Endometrial microvascular endothelial cells (primary cell): ENCODE results near the gene ALOX5. TPM values are rescaled to one million over a fixed set of nuclear protein-coding genes. Genes with fewer than 3 reads are reported as not detected.

ENCODE experiments used
- in situ Hi-C: cut with HindIII; loops from 2 replicates; pipeline ENCODE4 v1.10.0; 2017; ENCODE audit warnings: low sequenced_read_pairs, low pct_unique_long_range_greater_than_20kb; ENCODE audit errors: inconsistent ontology term
- total RNA-seq: library from RNA; depleted of rRNA; stranded (reverse); fragments of >200 nt; gene quantifications from one replicate; pipeline ENCODE4 v1.2.3, GENCODE V29; 2015; ENCODE audit errors: inconsistent ontology term

The ALOX5 gene
- total RNA-seq, 1 donor from 2014 or later, result not detected

GRCh38 chr10:45420453-45421192, 46.6 kb downstream of the ALOX5 start:
- in situ Hi-C loops, result no loop called here

GRCh38 chr10:45421221-45422097, 47.4 kb downstream of the ALOX5 start:
- in situ Hi-C loops, result no loop called here

- in situ Hi-C loops, result no loop called here
Measured at GRCh38 chr10:45422207-45422865, 48.3 kb downstream of the ALOX5 start.

- in situ Hi-C loops, result no loop called here
Measured at GRCh38 chr10:45422866-45423659, 49.0 kb downstream of the ALOX5 start.

GRCh38 chr10:45423976-45424499, 50.0 kb downstream of the ALOX5 start:
- in situ Hi-C loops, result no loop called here

GRCh38 chr10:45424668-45425404, 50.8 kb downstream of the ALOX5 start:
- in situ Hi-C loops, result no loop called here

GRCh38 chr10:45425621-45426563, 51.9 kb downstream of the ALOX5 start:
- in situ Hi-C loops, result no loop called here

- in situ Hi-C loops, result no loop called here
Measured at GRCh38 chr10:45427262-45427969, 53.4 kb downstream of the ALOX5 start.

- in situ Hi-C loops, result no loop called here
Measured at GRCh38 chr10:45427970-45428366, 54.0 kb downstream of the ALOX5 start.

- in situ Hi-C loops, result no loop called here
Measured at GRCh38 chr10:45428611-45429510, 54.8 kb downstream of the ALOX5 start.

GRCh38 chr10:45429790-45430189, 55.8 kb downstream of the ALOX5 start:
- in situ Hi-C loops, result no loop called here

GRCh38 chr10:45432113-45432512, 58.1 kb downstream of the ALOX5 start:
- in situ Hi-C loops, result no loop called here

GRCh38 chr10:45432700-45433472, 58.9 kb downstream of the ALOX5 start:
- in situ Hi-C loops, result no loop called here

- in situ Hi-C loops, result no loop called here
Measured at GRCh38 chr10:45433716-45434469, 59.9 kb downstream of the ALOX5 start.
